Measurements from ENCODE around the gene AIF1L.

AIF1L gene

DNA sequence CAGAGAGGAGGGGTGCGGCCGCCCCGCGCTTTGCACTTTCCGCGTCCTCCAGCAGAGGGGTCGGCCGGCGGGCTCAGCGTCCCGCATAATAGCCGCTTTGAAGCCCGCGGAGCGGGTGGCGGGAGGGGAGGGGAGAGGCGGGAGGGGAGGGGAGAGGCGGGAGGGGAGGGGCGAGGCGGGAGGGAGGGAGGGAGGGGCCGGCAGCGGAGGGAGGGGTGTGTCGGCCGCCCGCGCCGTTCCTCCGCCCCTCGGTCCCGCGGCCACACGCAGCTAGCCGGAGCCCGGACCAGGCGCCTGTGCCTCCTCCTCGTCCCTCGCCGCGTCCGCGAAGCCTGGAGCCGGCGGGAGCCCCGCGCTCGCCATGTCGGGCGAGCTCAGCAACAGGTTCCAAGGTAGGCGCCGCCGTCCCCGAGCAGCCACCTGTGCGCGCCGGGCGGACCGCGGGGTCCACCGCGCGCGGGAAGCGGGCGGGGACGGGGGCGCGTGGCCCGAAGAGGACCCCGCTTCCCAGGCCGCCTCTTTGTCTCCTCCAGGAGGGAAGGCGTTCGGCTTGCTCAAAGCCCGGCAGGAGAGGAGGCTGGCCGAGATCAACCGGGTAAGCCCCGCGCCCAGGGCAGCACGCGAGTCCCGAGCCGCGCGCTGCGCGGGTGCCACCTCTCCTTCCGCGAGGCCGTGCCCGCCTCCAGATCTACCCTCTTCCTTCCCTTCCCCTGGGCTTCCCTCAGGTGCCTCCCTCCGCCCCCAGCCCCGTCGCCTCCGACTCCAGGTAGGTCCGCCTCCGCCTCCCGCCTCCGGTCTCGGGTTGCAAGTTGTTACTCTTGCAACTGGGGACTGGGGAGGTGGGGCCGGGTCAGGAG, at the start of gene AIF1L:
TSS of gene AIF1L (plus strand) at position 263 of the 857 bp plus-strand sequence. CDS start at position 362, 99 bp downstream.
- H3K4me3 ChIP-seq (ENCODE audit: low read length): peak within 1 kb of the TSS; percentile 42
- TF ChIP-seq, protein P1, sequence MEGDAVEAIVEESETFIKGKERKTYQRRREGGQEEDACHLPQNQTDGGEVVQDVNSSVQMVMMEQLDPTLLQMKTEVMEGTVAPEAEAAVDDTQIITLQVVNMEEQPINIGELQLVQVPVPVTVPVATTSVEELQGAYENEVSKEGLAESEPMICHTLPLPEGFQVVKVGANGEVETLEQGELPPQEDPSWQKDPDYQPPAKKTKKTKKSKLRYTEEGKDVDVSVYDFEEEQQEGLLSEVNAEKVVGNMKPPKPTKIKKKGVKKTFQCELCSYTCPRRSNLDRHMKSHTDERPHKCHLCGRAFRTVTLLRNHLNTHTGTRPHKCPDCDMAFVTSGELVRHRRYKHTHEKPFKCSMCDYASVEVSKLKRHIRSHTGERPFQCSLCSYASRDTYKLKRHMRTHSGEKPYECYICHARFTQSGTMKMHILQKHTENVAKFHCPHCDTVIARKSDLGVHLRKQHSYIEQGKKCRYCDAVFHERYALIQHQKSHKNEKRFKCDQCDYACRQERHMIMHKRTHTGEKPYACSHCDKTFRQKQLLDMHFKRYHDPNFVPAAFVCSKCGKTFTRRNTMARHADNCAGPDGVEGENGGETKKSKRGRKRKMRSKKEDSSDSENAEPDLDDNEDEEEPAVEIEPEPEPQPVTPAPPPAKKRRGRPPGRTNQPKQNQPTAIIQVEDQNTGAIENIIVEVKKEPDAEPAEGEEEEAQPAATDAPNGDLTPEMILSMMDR (IDR thresholded peaks at IDR 0.05; ENCODE audit: insufficient read depth, low read depth, low read length, missing control alignments): no peak
- peak; percentile 42 for DNase-seq (ENCODE audit: low read depth)

- no peak overlapping the region for H3K4me3 ChIP-seq (ENCODE audit: low read length)
- TF ChIP-seq, protein P1 (IDR thresholded peaks at IDR 0.05; ENCODE audit: insufficient read depth, low read depth, low read length, missing control alignments): peak; percentile 87
- peak; percentile 58 for DNase-seq (ENCODE audit: low read depth)
Observed at GRCh38 chr9:131046581-131047202, 49.6 kb upstream of the AIF1L start.

DNA sequence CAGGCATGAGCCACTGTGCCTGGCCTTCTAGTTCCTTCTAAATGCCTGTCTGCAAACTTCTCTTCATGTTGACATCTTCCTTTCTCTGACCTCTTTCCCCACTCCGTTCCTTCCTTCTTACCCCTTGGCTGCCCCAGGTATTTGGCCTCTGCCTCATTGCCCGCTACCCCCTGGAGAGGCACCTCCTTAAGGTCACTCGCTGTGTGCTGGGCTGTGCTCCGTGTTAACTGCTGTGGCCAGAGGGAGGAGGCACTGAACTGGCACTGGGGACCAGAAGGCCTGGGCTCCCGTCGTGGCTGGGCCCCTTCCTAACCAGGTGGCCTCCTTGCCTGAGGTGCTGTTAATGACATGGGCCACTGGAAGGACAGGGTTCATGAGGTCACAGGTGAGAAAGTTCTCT, 48.0 kb upstream of the AIF1L start:
- DNase-seq (ENCODE audit: low read depth): no peak
- TF ChIP-seq, protein P1 (IDR thresholded peaks at IDR 0.05; ENCODE audit: insufficient read depth, low read depth, low read length, missing control alignments): no peak
- no peak overlapping the region for H3K4me3 ChIP-seq (ENCODE audit: low read length)

DNA sequence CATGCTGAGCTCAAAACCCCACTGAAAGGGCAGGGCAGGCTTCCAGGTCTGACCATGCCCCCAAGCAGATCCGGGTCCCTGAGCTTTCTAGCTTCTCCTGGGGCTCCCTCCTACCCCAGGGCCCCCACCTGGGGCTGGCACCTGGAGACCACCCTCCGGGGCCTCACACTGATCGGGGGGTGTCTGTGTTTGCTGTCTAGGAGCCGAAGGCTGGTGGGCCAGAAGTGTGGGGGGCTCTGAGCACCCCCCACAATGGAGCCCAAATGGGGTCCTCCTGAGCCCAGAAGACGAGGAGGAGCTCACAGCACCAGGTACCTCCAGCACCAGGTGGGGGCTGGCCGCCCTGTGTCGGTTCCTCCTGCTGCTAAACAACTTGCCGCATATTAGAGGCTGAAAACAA, 47.5 kb upstream of the AIF1L start:
- DNase-seq (ENCODE audit: low read depth): no peak
- TF ChIP-seq, protein P1 (IDR thresholded peaks at IDR 0.05; ENCODE audit: insufficient read depth, low read depth, low read length, missing control alignments): no peak
- H3K4me3 ChIP-seq (ENCODE audit: low read length): no peak overlapping the region

GRCh38 chr9:131049829-131050715, 46.3 kb upstream of the AIF1L start:
- no peak overlapping the region for H3K4me3 ChIP-seq (ENCODE audit: low read length)
- no peak for DNase-seq (ENCODE audit: low read depth)
- TF ChIP-seq, protein P1 (IDR thresholded peaks at IDR 0.05; ENCODE audit: insufficient read depth, low read depth, low read length, missing control alignments): no peak

DNA sequence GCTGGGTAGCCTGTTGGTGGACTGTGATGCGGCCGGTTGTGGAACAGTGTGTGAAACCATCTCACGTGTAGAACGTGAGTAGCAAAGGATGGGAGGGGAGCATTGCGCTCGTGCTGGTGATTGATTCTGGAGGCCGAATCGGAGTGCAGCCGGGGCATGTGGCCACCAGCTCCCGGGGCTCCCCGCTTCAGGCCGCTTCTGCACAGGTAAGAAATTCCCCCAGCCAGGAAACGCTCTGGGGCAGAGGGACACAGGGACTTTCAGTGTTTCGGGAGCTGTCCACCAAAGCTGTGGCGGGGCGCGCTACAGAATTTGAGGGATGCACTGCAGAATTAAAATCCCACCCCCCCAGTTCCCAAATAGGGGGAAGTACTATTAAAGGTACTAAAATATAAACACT, 45.5 kb upstream of the AIF1L start:
- TF ChIP-seq, protein P1 (IDR thresholded peaks at IDR 0.05; ENCODE audit: insufficient read depth, low read depth, low read length, missing control alignments): no peak
- no peak for DNase-seq (ENCODE audit: low read depth)
- H3K4me3 ChIP-seq (ENCODE audit: low read length): no peak overlapping the region

Measured in epithelial cell of esophagus (primary cell).